HEK293 (cell line): Measurements from ENCODE around the gene IARS1.

ENCODE experiments used
- KLF9 ChIP-seq: fragments of 450-650 bp; formaldehyde crosslinking; IDR thresholded peaks from 2 replicates; pipeline ENCODE4 v1.5.1; 2016; ENCODE audit warnings: missing biosample characterization, missing genetic modification characterization, low read depth
- REST ChIP-seq: fragments of 450-650 bp; formaldehyde crosslinking; IDR thresholded peaks from 2 replicates; pipeline ENCODE4 v1.5.1; 2016; ENCODE audit warnings: missing biosample characterization, missing genetic modification characterization
- ZEB2 ChIP-seq: fragments of 450-650 bp; formaldehyde crosslinking; IDR thresholded peaks from 2 replicates; pipeline ENCODE4 v1.5.1; 2016; ENCODE audit warnings: missing biosample characterization, missing genetic modification characterization
- ZNF138 ChIP-seq: fragments of 450-650 bp; formaldehyde crosslinking; IDR thresholded peaks from 2 replicates; pipeline ENCODE4 v1.5.1; 2016; ENCODE audit warnings: missing biosample characterization, missing genetic modification characterization, borderline replicate concordance
- ZNF776 ChIP-seq: fragments of 450-650 bp; formaldehyde crosslinking; IDR thresholded peaks from 2 replicates; pipeline ENCODE4 v1.5.0; 2017; ENCODE audit warnings: missing biosample characterization, missing genetic modification characterization, borderline replicate concordance
- ZSCAN16 ChIP-seq: fragments of 450-650 bp; formaldehyde crosslinking; IDR thresholded peaks from 2 replicates; pipeline ENCODE4 v1.5.1; 2016; ENCODE audit warnings: missing biosample characterization, missing genetic modification characterization
- TF ChIP-seq, protein P1 (sequence below): fragments of 450-650 bp; formaldehyde crosslinking; IDR thresholded peaks from 2 replicates; pipeline ENCODE4 v1.5.1; 2016; ENCODE audit warnings: missing biosample characterization, missing genetic modification characterization
- TF ChIP-seq, protein P2 (sequence below): fragments of 450-650 bp; formaldehyde crosslinking; IDR thresholded peaks from 2 replicates; pipeline ENCODE4 v1.5.1; 2016; ENCODE audit warnings: missing biosample characterization, missing genetic modification characterization

DNA sequence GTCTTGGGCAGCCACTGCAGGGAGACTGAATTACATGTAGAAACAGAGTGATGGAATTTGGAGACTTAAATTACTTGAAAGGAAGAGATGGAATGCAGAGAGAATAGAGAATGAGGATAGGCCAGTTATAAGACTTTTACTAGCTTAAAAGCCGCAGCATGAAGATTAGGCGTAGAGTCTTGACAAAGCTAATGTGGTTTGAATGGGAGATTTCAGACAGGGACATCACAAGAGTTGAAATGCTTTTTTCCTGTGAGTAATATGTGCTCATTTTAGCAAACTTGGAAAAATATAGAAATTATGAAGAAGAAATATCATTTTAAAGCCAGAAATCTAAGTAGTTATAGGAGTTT, 39.8 kb upstream of the IARS1 start:
- TF ChIP-seq ZSCAN16 = no peak
- TF ChIP-seq ZEB2 (tag by site-specific recombination) = no peak
- TF ChIP-seq, protein P1, sequence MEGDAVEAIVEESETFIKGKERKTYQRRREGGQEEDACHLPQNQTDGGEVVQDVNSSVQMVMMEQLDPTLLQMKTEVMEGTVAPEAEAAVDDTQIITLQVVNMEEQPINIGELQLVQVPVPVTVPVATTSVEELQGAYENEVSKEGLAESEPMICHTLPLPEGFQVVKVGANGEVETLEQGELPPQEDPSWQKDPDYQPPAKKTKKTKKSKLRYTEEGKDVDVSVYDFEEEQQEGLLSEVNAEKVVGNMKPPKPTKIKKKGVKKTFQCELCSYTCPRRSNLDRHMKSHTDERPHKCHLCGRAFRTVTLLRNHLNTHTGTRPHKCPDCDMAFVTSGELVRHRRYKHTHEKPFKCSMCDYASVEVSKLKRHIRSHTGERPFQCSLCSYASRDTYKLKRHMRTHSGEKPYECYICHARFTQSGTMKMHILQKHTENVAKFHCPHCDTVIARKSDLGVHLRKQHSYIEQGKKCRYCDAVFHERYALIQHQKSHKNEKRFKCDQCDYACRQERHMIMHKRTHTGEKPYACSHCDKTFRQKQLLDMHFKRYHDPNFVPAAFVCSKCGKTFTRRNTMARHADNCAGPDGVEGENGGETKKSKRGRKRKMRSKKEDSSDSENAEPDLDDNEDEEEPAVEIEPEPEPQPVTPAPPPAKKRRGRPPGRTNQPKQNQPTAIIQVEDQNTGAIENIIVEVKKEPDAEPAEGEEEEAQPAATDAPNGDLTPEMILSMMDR (tag by site-specific recombination) = no peak
- no peak for TF ChIP-seq ZNF138 (tag by site-specific recombination)
- TF ChIP-seq KLF9 (tag by site-specific recombination) = no peak
- no peak for TF ChIP-seq REST (tag by site-specific recombination)
- TF ChIP-seq, protein P2, sequence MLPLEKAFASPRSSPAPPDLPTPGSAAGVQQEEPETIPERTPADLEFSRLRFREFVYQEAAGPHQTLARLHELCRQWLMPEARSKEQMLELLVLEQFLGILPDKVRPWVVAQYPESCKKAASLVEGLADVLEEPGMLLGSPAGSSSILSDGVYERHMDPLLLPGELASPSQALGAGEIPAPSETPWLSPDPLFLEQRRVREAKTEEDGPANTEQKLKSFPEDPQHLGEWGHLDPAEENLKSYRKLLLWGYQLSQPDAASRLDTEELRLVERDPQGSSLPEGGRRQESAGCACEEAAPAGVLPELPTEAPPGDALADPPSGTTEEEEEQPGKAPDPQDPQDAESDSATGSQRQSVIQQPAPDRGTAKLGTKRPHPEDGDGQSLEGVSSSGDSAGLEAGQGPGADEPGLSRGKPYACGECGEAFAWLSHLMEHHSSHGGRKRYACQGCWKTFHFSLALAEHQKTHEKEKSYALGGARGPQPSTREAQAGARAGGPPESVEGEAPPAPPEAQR = no peak
- TF ChIP-seq ZNF776 (tag by site-specific recombination) = no peak
